Esophagus muscularis mucosa (tissue), 4 donors: ENCODE measurements around the gene IDNK.

Experiments
- CTCF ChIP-seq, 3 experiments: fragments of 200-600 bp in 2 of 3; fragments of 450-650 bp in 1 of 3; sonication (generic) in 2 of 3; IDR thresholded peaks; one replicate each; pipeline ENCODE4 v1.5.1; 2017 to 2019; ENCODE audit warnings: antibody characterized with exemption in 3 of 3, mild to moderate bottlenecking in 2 of 3, moderate library complexity in 1 of 3
- EP300 ChIP-seq: sonication (generic); formaldehyde crosslinking; IDR thresholded peaks from one replicate; pipeline ENCODE4 v1.6.1; 2017; ENCODE audit warnings: antibody characterized with exemption
- POLR2A ChIP-seq: fragments of 450-650 bp; IDR thresholded peaks from one replicate; pipeline ENCODE4 v1.6.1; 2017; ENCODE audit warnings: antibody characterized with exemption, moderate library complexity, mild to moderate bottlenecking, low read depth
- POLR2AphosphoS5 ChIP-seq, 2 donors: sonication (generic); formaldehyde crosslinking; IDR thresholded peaks; one replicate each; pipeline ENCODE4 v1.6.1; 2017; ENCODE audit warnings: antibody characterized with exemption in 2 of 2

- TF ChIP-seq EP300 (no peak), CTCF (IDR thresholded peaks at IDR 0.05) (no peak), POLR2A (no peak), POLR2AphosphoS5 (IDR thresholded peaks at IDR 0.05) (no peak)
Observed at GRCh38 chr9:83681490-83681889, 58.5 kb downstream of the IDNK start.
